Calu3 (cell line): ENCODE results near the gene NRG3. TPM values are rescaled to one million over a fixed set of nuclear protein-coding genes. Genes with fewer than 3 reads are reported as not detected.

Source experiments
- BruUV-seq: library from RNA; stranded (reverse); fragments of 400-500 nt; replicated peaks from 2 replicates; lab custom pipeline; 2021; lab: Mats Ljungman, UMichigan
- CTCF ChIA-PET: fragments of 300-600 bp; sonication (Branson Sonifier 250); formaldehyde crosslinking; loops from one replicate; lab custom pipeline; 2022; ENCODE audit warnings: antibody characterized with exemption; lab: Charles Lee
- DNase-seq: peaks from one replicate; pipeline ENCODE4 v3.0.0; 2022
- H3K27ac Mint-ChIP-seq: one replicate; pipeline ENCODE4 v1.8.0; 2022; ENCODE audit warnings: mixed read lengths; ENCODE audit not compliant: unreplicated experiment
- H3K27me3 Mint-ChIP-seq: one replicate; pipeline ENCODE4 v1.8.0; 2022; ENCODE audit warnings: mixed read lengths; ENCODE audit not compliant: unreplicated experiment
- H3K36me3 Mint-ChIP-seq: one replicate; pipeline ENCODE4 v1.8.0; 2022; ENCODE audit warnings: mild to moderate bottlenecking, moderate library complexity, mixed read lengths; ENCODE audit not compliant: insufficient read depth, unreplicated experiment
- H3K4me1 Mint-ChIP-seq: one replicate; pipeline ENCODE4 v1.8.0; 2022; ENCODE audit warnings: mild to moderate bottlenecking, low read depth, mixed read lengths; ENCODE audit not compliant: unreplicated experiment
- H3K4me3 Mint-ChIP-seq: one replicate; pipeline ENCODE4 v1.8.0; 2022; ENCODE audit warnings: mild to moderate bottlenecking, low read depth, moderate library complexity, mixed read lengths; ENCODE audit not compliant: unreplicated experiment
- H3K9me3 Mint-ChIP-seq: one replicate; pipeline ENCODE4 v1.8.0; 2022; ENCODE audit warnings: low read depth, mixed read lengths; ENCODE audit not compliant: unreplicated experiment
- intact Hi-C: fragments of 100-400 bp; cut with micrococcal nuclease; formaldehyde crosslinking; loops from one replicate; pipeline ENCODE4 v1.10.0; 2022; ENCODE audit not compliant: unreplicated experiment
- total RNA-seq: library from RNA; stranded (reverse); gene quantifications from 2 replicates; pipeline ENCODE4 v1.2.3, GENCODE V29; 2022
- TF ChIP-seq, protein P1 (sequence below): fragments of 200-600 bp; IDR thresholded peaks from one replicate; pipeline ENCODE4 v1.8.0; 2022; ENCODE audit warnings: antibody characterized with exemption; ENCODE audit not compliant: unreplicated experiment

The NRG3 gene
- total RNA-seq, 1 experiment from 2014 or later: 46.3 TPM

DNA sequence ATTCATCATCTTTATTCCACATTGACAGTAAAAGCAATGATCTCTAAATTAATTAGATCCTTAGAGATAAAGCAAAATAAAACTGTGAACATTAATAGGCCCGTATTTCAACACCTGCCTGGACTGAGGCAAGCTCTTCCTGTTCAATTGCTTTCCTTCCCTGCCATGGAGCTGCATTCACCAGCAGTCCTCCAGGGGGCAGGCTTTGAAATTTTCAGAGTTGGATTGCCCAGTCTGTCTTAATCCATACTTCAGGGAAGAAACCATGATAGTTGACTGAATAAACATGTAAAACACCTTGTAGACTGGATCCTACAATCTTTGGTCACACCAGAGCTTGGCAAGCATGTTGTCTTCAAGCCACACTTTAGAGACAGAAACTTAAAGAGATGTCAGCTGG is 936.6 kb downstream of the NRG3 start:
- BruUV-seq: no TSS peak
- intact Hi-C loops: no loop called here

DNA sequence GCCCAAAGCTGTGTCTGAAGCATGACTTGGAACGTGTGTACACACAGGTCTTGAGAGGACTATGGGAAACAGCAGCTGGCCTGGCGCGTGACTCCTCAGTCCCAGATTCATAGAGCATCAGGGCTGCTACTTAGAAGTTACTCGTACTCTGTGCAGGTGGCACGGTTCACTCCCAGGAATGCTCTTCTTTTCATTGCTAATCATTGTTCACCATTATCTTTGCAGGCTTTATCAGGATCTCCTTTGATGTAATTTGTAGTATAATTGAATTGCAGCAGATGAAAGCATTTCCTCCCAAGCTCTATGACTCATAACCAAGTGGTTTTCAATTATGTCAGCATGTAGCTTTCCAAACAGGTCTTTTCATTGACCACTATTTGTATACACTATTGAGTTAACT is 938.9 kb downstream of the NRG3 start:
- no peak for DNase-seq
- no peaks in the 10 kb centered on the region for H3K36me3 Mint-ChIP-seq
- no TSS peak for BruUV-seq
- no peak overlapping the region for H3K4me3 Mint-ChIP-seq
- TF ChIP-seq, protein P1, sequence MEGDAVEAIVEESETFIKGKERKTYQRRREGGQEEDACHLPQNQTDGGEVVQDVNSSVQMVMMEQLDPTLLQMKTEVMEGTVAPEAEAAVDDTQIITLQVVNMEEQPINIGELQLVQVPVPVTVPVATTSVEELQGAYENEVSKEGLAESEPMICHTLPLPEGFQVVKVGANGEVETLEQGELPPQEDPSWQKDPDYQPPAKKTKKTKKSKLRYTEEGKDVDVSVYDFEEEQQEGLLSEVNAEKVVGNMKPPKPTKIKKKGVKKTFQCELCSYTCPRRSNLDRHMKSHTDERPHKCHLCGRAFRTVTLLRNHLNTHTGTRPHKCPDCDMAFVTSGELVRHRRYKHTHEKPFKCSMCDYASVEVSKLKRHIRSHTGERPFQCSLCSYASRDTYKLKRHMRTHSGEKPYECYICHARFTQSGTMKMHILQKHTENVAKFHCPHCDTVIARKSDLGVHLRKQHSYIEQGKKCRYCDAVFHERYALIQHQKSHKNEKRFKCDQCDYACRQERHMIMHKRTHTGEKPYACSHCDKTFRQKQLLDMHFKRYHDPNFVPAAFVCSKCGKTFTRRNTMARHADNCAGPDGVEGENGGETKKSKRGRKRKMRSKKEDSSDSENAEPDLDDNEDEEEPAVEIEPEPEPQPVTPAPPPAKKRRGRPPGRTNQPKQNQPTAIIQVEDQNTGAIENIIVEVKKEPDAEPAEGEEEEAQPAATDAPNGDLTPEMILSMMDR: no peak
- H3K27me3 Mint-ChIP-seq: no peaks in the 10 kb centered on the region
- CTCF ChIA-PET: no interaction called here
- intact Hi-C loops: no loop called here
- no peaks in the 10 kb centered on the region for H3K9me3 Mint-ChIP-seq
- no peak overlapping the region for H3K27ac Mint-ChIP-seq
- peaks cover 9% of the 10 kb centered on the region for H3K4me1 Mint-ChIP-seq

More for the DNA sequence above, 936.6 kb downstream of the NRG3 start:
- Mint-ChIP-seq H3K27me3 (no peaks in the 10 kb centered on the region), H3K4me1 (peaks cover 9% of the 10 kb centered on the region), H3K4me3 (no peak overlapping the region), H3K9me3 (no peaks in the 10 kb centered on the region), H3K27ac (no peak overlapping the region), H3K36me3 (no peaks in the 10 kb centered on the region)
- CTCF ChIA-PET: interaction anchor here (0.7 kb wide), 1 partner anchor 158 kb away, joined by 3 read pairs; no protein-coding TSS in a partner anchor
- TF ChIP-seq, protein P1: no peak
- DNase-seq: peak; percentile 36

DNA sequence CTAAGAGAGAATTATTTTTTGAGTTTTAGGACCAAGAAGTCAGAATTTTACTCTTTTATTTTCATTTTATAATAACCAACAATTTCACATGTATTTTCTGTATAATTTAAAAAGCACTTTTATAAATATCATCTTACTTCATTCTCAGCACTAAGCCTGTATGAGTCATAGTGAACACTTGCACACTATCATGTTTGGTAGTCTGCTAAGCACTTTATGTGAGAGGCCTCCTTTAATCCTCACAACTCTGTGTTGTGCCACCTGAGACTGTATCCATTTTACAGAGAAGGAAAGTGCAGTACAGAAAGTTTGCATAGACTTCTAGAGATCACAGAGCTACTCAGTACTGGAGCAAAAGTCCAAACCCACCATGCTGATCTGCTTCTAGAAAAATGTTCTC is 939.6 kb downstream of the NRG3 start:
- DNase-seq: no peak
- intact Hi-C loops: no loop called here
- no TSS peak for BruUV-seq
- no peak overlapping the region for H3K27ac Mint-ChIP-seq
- H3K4me3 Mint-ChIP-seq: no peak overlapping the region
- H3K9me3 Mint-ChIP-seq: no peaks in the 10 kb centered on the region
- no peaks in the 10 kb centered on the region for H3K27me3 Mint-ChIP-seq
- H3K36me3 Mint-ChIP-seq: no peaks in the 10 kb centered on the region
- TF ChIP-seq, protein P1: no peak
- H3K4me1 Mint-ChIP-seq: peaks cover 9% of the 10 kb centered on the region
- CTCF ChIA-PET: no interaction called here

DNA sequence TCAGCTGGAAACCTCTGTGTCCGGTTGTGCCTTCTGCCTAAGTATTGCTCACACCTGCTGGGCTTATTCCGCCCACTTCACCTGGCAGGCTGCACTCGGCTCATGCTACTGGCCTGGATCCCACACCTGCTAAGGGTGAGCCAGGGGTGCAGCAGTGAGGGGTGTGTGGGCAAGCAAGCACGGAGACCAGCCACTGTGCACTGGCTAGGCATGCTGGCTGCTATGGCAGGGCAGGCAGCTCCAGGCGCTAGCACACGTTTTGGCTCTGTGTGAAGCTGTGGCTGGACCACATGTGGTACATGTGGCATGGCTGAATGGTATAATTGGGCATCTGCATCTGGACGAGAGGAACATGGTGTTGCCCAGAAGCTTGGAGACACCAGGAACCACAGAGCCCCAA is 940.7 kb downstream of the NRG3 start:
- no peaks in the 10 kb centered on the region for H3K9me3 Mint-ChIP-seq
- H3K27ac Mint-ChIP-seq: no peak overlapping the region
- no peaks in the 10 kb centered on the region for H3K36me3 Mint-ChIP-seq
- no peak overlapping the region for H3K4me3 Mint-ChIP-seq
- intact Hi-C loops: no loop called here
- no TSS peak for BruUV-seq
- no peak for DNase-seq
- TF ChIP-seq, protein P1: no peak
- H3K27me3 Mint-ChIP-seq: no peaks in the 10 kb centered on the region
- CTCF ChIA-PET: no interaction called here
- peaks cover 9% of the 10 kb centered on the region for H3K4me1 Mint-ChIP-seq
